H9 (cell line): ENCODE measurements around the gene CEP112. TPM values are rescaled to one million over a fixed set of nuclear protein-coding genes. Genes with fewer than 3 reads are reported as not detected.

Experiments used
- DNase-seq: peaks from one replicate; pipeline ENCODE4 v3.0.0-alpha.2; 2017
- H2AFZ ChIP-seq: one replicate; pipeline ENCODE4 v1.6.1; 2013; ENCODE audit warnings: mild to moderate bottlenecking, low read length, control low read depth, moderate library complexity
- H2AK5ac ChIP-seq: 2 replicates; pipeline ENCODE4 v1.6.1; 2013; ENCODE audit warnings: low read length, control low read depth, mixed read lengths; ENCODE audit not compliant: insufficient read length
- H2BK120ac ChIP-seq: one replicate; pipeline ENCODE4 v1.6.1; 2013; ENCODE audit warnings: low read depth, mild to moderate bottlenecking, low read length, control low read depth, inconsistent platforms; ENCODE audit not compliant: poor library complexity, severe bottlenecking
- H2BK12ac ChIP-seq: 2 replicates; pipeline ENCODE4 v1.6.1; 2013; ENCODE audit warnings: low read length, control low read depth, mixed read lengths, low read depth; ENCODE audit not compliant: insufficient read length
- H2BK15ac ChIP-seq: 2 replicates; pipeline ENCODE4 v1.6.1; 2013; ENCODE audit warnings: low read depth, low read length, control low read depth
- H2BK20ac ChIP-seq: one replicate; pipeline ENCODE4 v1.6.1; 2013; ENCODE audit warnings: low read depth, mild to moderate bottlenecking, low read length, control low read depth, inconsistent platforms; ENCODE audit not compliant: poor library complexity, severe bottlenecking
- H2BK5ac ChIP-seq: 2 replicates; pipeline ENCODE4 v1.6.1; 2013; ENCODE audit warnings: low read length, control low read depth, mixed read lengths; ENCODE audit not compliant: insufficient read length
- H3K14ac ChIP-seq: 2 replicates; pipeline ENCODE4 v1.6.1; 2013; ENCODE audit warnings: low read length, control low read depth; ENCODE audit not compliant: insufficient read depth
- H3K18ac ChIP-seq: 2 replicates; pipeline ENCODE4 v1.6.1; 2013; ENCODE audit warnings: low read depth, mild to moderate bottlenecking, mixed read lengths, low read length, control low read depth; ENCODE audit not compliant: insufficient read length
- H3K23ac ChIP-seq: 2 replicates; pipeline ENCODE4 v1.6.1; 2013; ENCODE audit warnings: low read length, control low read depth, mixed read lengths, low read depth; ENCODE audit not compliant: insufficient read length
- H3K23me2 ChIP-seq: 2 replicates; pipeline ENCODE4 v1.6.1; 2013; ENCODE audit warnings: low read depth, mild to moderate bottlenecking, mixed read lengths, low read length, control low read depth; ENCODE audit not compliant: insufficient read length, poor library complexity, severe bottlenecking
- H3K27ac ChIP-seq: 2 replicates; pipeline ENCODE4 v1.5.1; 2013; ENCODE audit warnings: low read length, control low read depth, mixed read lengths, low read depth; ENCODE audit not compliant: insufficient read length
- H3K27me3 ChIP-seq: 2 replicates; pipeline ENCODE4 v1.6.1; 2013; ENCODE audit warnings: low read length, control low read depth, inconsistent platforms; ENCODE audit not compliant: insufficient read depth
- H3K4ac ChIP-seq: 2 replicates; pipeline ENCODE4 v1.6.1; 2013; ENCODE audit warnings: low read depth, mild to moderate bottlenecking, control low read depth, inconsistent platforms, low read length, moderate library complexity
- H3K4me1 ChIP-seq: 2 replicates; pipeline ENCODE4 v1.6.1; 2013; ENCODE audit warnings: low read length, control low read depth, inconsistent platforms; ENCODE audit not compliant: insufficient read depth
- H3K4me2 ChIP-seq: 2 replicates; pipeline ENCODE4 v1.6.1; 2013; ENCODE audit warnings: low read length, control low read depth, mixed read lengths; ENCODE audit not compliant: insufficient read length, insufficient read depth
- H3K56ac ChIP-seq: 2 replicates; pipeline ENCODE4 v1.6.1; 2013; ENCODE audit warnings: low read depth, mild to moderate bottlenecking, mixed read lengths, low read length, control low read depth; ENCODE audit not compliant: insufficient read length
- H3K79me1 ChIP-seq: 2 replicates; pipeline ENCODE4 v1.6.1; 2013; ENCODE audit warnings: low read depth, mild to moderate bottlenecking, moderate library complexity, low read length, control low read depth, inconsistent platforms; ENCODE audit not compliant: insufficient read depth, poor library complexity, severe bottlenecking
- H3K79me2 ChIP-seq: 2 replicates; pipeline ENCODE4 v1.6.1; 2013; ENCODE audit warnings: low read length, control low read depth, inconsistent platforms; ENCODE audit not compliant: insufficient read depth
- H3K9ac ChIP-seq: 2 replicates; pipeline ENCODE4 v1.6.1; 2013; ENCODE audit warnings: low read length, control low read depth, mixed read lengths; ENCODE audit not compliant: insufficient read length; ENCODE audit errors: extremely low read depth
- H3K9me3 ChIP-seq: one replicate; pipeline ENCODE4 v1.6.1; 2013; ENCODE audit warnings: low read depth, low read length, inconsistent platforms; ENCODE audit not compliant: control insufficient read depth
- H3T11ph ChIP-seq: one replicate; pipeline ENCODE4 v1.6.1; 2013; ENCODE audit warnings: mild to moderate bottlenecking, low read length, control low read depth, inconsistent platforms
- H4K20me1 ChIP-seq: one replicate; pipeline ENCODE4 v1.6.1; 2013; ENCODE audit not compliant: control insufficient read depth, insufficient read length, insufficient read depth
- H4K5ac ChIP-seq: 2 replicates; pipeline ENCODE4 v1.6.1; 2013; ENCODE audit warnings: low read depth, mild to moderate bottlenecking, mixed read lengths, low read length, control low read depth; ENCODE audit not compliant: insufficient read length
- H4K8ac ChIP-seq: replicated peaks from 2 replicates; pipeline ENCODE4 v1.6.1; 2013; ENCODE audit warnings: low read length, control low read depth, mixed read lengths, low read depth; ENCODE audit not compliant: insufficient read length
- H4K91ac ChIP-seq: 2 replicates; pipeline ENCODE4 v1.6.1; 2013; ENCODE audit warnings: low read depth, mild to moderate bottlenecking, moderate library complexity, mixed read lengths, low read length, control low read depth; ENCODE audit not compliant: insufficient read length
- H3K27ac Mint-ChIP-seq, 3 experiments: 2 replicates in 2 of 3; 3 replicates in 1 of 3; pipeline ENCODE4 v1.8.0; 2020 to 2021; ENCODE audit warnings: mixed read lengths in 3 of 3, mild to moderate bottlenecking in 1 of 3, moderate library complexity in 1 of 3
- H3K27me3 Mint-ChIP-seq: 2 replicates; pipeline ENCODE4 v1.8.0; 2021; ENCODE audit warnings: low read depth, mild to moderate bottlenecking, moderate library complexity, mixed read lengths
- H3K36me3 Mint-ChIP-seq, 3 experiments: 2 replicates in 2 of 3; 3 replicates in 1 of 3; pipeline ENCODE4 v1.8.0; 2020 to 2021; ENCODE audit warnings: low read depth in 3 of 3, mixed read lengths in 3 of 3; ENCODE audit not compliant: insufficient read depth in 1 of 3
- H3K4me1 Mint-ChIP-seq, 2 experiments: 2 replicates each; pipeline ENCODE4 v1.8.0; 2020; ENCODE audit warnings: mixed read lengths in 2 of 2
- H3K4me3 Mint-ChIP-seq, 2 experiments: 2 replicates in 1 of 2; 3 replicates in 1 of 2; pipeline ENCODE4 v1.8.0; 2020 to 2021; ENCODE audit warnings: mild to moderate bottlenecking in 2 of 2, mixed read lengths in 2 of 2, moderate library complexity in 1 of 2
- H3K9me3 Mint-ChIP-seq, 2 experiments: 2 replicates in 1 of 2; 3 replicates in 1 of 2; pipeline ENCODE4 v1.8.0; 2020; ENCODE audit warnings: mild to moderate bottlenecking in 2 of 2, mixed read lengths in 2 of 2, moderate library complexity in 1 of 2
- CTCF ChIP-seq: fragments of 200-600 bp; sonication (generic); conservative IDR thresholded peaks from 3 replicates; pipeline ENCODE4 v1.8.0; 2021; ENCODE audit warnings: antibody characterized with exemption, mild to moderate bottlenecking
- WGBS: extraction: QIAGEN DNeasy Blood & Tissue Kit; methylation state at CpG from one replicate; pipeline ENCODE4 v1.1.7; 2013; ENCODE audit warnings: missing lambda C conversion rate, low lambda C conversion rate, mixed read lengths; ENCODE audit not compliant: insufficient read length; ENCODE audit errors: extremely low coverage; 5-methylcytosine and 5-hydroxymethylcytosine counted together
- total RNA-seq: library from RNA; stranded (reverse); gene quantifications from 2 replicates; pipeline ENCODE4 v1.2.1, GENCODE V29; 2021

Gene CEP112
- total RNA-seq, 1 experiment from 2014 or later, result 5.4 TPM

GRCh38 chr17:65797101-65797500 is 394.8 kb downstream of the CEP112 start:
- Histone ChIP-seq H3K4me2 (no peak overlapping the region), H3K27ac (no peak overlapping the region), H3T11ph (no peak overlapping the region), H3K18ac (no peak overlapping the region), H2BK15ac (no peak overlapping the region), H4K8ac (no peak overlapping the region), H4K5ac (no peak overlapping the region), H2AK5ac (no peak overlapping the region), H3K56ac (no peak overlapping the region), H2BK20ac (no peak overlapping the region), H3K79me2 (no peaks in the 10 kb centered on the region), H3K9ac (no peak overlapping the region), H3K23ac (no peak overlapping the region), H4K91ac (no peak overlapping the region), H2BK12ac (no peak overlapping the region), H4K20me1 (no peaks in the 10 kb centered on the region), H3K4me1 (no peaks in the 10 kb centered on the region), H3K14ac (no peak overlapping the region), H2BK120ac (no peak overlapping the region), H3K23me2 (no peaks in the 10 kb centered on the region), H2AFZ (no peak overlapping the region), H3K27me3 (no peaks in the 10 kb centered on the region), H3K4ac (no peak overlapping the region), H2BK5ac (no peak overlapping the region), H3K9me3 (no peaks in the 10 kb centered on the region), H3K79me1 (no peaks in the 10 kb centered on the region)
- DNase-seq, result no peak
- no peak for TF ChIP-seq CTCF
- Mint-ChIP-seq H3K36me3 (peaks cover 7 to 11% (median 7%) of the 10 kb centered on the region in 3 experiments), H3K9me3 (peaks cover 13 to 21% of the 10 kb centered on the region in 2 experiments), H3K4me1 (peaks cover 2 to 4% of the 10 kb centered on the region in 2 experiments; a peak in 2 of 4 replicates), H3K27ac (no peak overlapping the region), H3K4me3 (no peak overlapping the region), H3K27me3 (no peaks in the 10 kb centered on the region; the same call in 1 of the 2 replicates)
- no CpG with 5 or more reads among the region's 1 CpG for WGBS
